Subcutaneous adipose tissue (tissue), 4 donors: Measurements from ENCODE around the gene MUC13. TPM values are rescaled to one million over a fixed set of nuclear protein-coding genes. Genes with fewer than 3 reads are reported as not detected.

Experiments used
- CTCF ChIP-seq: fragments of 450-650 bp; IDR thresholded peaks from one replicate; pipeline ENCODE4 v1.5.1; 2016; ENCODE audit warnings: low read depth, mild to moderate bottlenecking, control low read depth, antibody characterized with exemption, moderate library complexity
- total RNA-seq, 4 donors: library from RNA; depleted of rRNA; stranded (reverse); fragments of >200 nt; gene quantifications; one replicate each; pipeline ENCODE4 v1.1.0, GENCODE V29; 2016

MUC13 gene
- 1 to 10 TPM in 1 of 4 donors, not detected in 3; 1.7 TPM for total RNA-seq

GRCh38 chr3:124934577-124934976 lies at the start of gene MUC13:
Gene MUC13 (minus strand): TSS chr3:124934751. CDS start chr3:124934712, 39 bp downstream.
- no peak for TF ChIP-seq CTCF

- no peak for TF ChIP-seq CTCF
Observed at GRCh38 chr3:124982855-124983254, 48.3 kb upstream of the MUC13 start.

- no peak for TF ChIP-seq CTCF
Observed at GRCh38 chr3:124981472-124981871, 46.9 kb upstream of the MUC13 start.

- TF ChIP-seq CTCF = no peak
Observed at GRCh38 chr3:124978627-124979026, 44.1 kb upstream of the MUC13 start.

- no peak for TF ChIP-seq CTCF
Observed at GRCh38 chr3:124976383-124976782, 41.8 kb upstream of the MUC13 start.

GRCh38 chr3:124974691-124975090 lies 40.1 kb upstream of the MUC13 start:
- TF ChIP-seq CTCF = no peak

- TF ChIP-seq CTCF = no peak
Observed at GRCh38 chr3:124973290-124973689, 38.7 kb upstream of the MUC13 start.
